Activated CD4-positive, alpha-beta memory T cell treated with anti-CD3 and anti-CD28 coated beads, Interleukin-2, amount 10 ng/mL, durations not matched to agents 7 days and 5 days (primary cell): ENCODE results near the gene PTPRB. TPM values are rescaled to one million over a fixed set of nuclear protein-coding genes. Genes with fewer than 3 reads are reported as not detected.

Experiments used
- CTCF ChIA-PET: fragments of 350-600 bp; sonication (Branson Sonifier 250); formaldehyde crosslinking; loops from one replicate; lab custom pipeline; 2021; ENCODE audit warnings: antibody characterized with exemption, inconsistent platforms; lab: Charles Lee
- POLR2A ChIA-PET: fragments of 350-600 bp; sonication (Branson Sonifier 250); formaldehyde crosslinking; loops from one replicate; lab custom pipeline; 2021; ENCODE audit warnings: antibody characterized with exemption; lab: Charles Lee
- DNase-seq: peaks from one replicate; pipeline ENCODE4 v3.0.0-alpha.2; 2020
- H3K27ac Mint-ChIP-seq: one replicate; pipeline ENCODE4 v1.8.0; 2021; ENCODE audit warnings: mild to moderate bottlenecking, mixed read lengths
- H3K27me3 Mint-ChIP-seq: one replicate; pipeline ENCODE4 v1.8.0; 2021; ENCODE audit warnings: mixed read lengths
- H3K36me3 Mint-ChIP-seq: one replicate; pipeline ENCODE4 v1.8.0; 2021; ENCODE audit warnings: low read depth, mixed read lengths
- H3K4me1 Mint-ChIP-seq: one replicate; pipeline ENCODE4 v1.8.0; 2021; ENCODE audit warnings: mixed read lengths
- H3K4me3 Mint-ChIP-seq: one replicate; pipeline ENCODE4 v1.8.0; 2021; ENCODE audit warnings: mild to moderate bottlenecking, mixed read lengths
- H3K9me3 Mint-ChIP-seq: one replicate; pipeline ENCODE4 v1.8.0; 2021; ENCODE audit warnings: mixed read lengths
- total RNA-seq, 2 experiments: library from RNA; stranded (reverse); gene quantifications; one replicate each; pipeline ENCODE4 v1.2.3, GENCODE V29; 2021

Gene PTPRB
- total RNA-seq: not detected

DNA sequence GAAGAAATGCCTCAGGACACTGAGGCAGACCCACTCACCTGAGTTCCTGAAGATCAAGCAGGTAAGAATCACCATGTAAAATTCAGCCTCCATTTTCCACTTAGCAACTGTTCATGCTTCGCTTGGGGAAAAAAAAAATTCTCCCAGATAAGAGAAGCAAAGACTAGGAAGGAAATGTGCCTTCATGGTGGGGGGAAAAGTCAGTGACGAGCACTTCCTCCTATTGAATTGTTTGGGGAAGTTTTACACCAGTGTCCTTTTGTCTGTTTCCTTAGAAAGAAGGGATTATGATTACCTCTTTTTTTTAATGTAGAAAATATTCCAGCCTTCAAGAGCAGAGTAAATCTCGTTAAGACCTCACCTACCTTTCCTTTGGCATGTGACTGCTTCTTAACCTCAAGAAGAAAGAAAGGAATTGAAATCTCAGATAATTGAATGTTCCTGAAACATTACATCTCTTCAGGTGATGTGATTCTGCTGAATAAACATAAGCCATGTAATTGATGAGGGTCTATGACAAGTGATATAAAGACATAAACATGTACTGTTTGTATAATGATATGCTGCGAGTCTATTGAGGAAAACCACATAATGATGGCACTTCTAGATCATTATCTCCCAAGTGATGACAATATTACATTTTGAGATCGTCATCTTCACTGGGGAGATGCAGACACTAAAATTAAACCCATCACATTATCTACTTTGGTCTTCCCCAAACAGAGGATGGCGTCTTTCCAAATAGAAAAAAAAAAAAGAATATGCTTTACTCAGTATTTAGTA is at the start of gene PTPRB:
TSS of gene PTPRB (minus strand) at position 127 of the 783 bp plus-strand sequence. CDS start at position 93, 34 bp downstream.
- Mint-ChIP-seq H3K27me3 (no peaks in the 10 kb centered on the region), H3K4me3 (no peak within 1 kb of the TSS), H3K4me1 (no peaks in the 10 kb centered on the region), H3K9me3 (no peaks in the 10 kb centered on the region), H3K27ac (no peak within 1 kb of the TSS), H3K36me3 (no peaks in the 10 kb centered on the region)
- DNase-seq: no peak
- ChIA-PET CTCF (no interaction called here), POLR2A (no interaction called here)

DNA sequence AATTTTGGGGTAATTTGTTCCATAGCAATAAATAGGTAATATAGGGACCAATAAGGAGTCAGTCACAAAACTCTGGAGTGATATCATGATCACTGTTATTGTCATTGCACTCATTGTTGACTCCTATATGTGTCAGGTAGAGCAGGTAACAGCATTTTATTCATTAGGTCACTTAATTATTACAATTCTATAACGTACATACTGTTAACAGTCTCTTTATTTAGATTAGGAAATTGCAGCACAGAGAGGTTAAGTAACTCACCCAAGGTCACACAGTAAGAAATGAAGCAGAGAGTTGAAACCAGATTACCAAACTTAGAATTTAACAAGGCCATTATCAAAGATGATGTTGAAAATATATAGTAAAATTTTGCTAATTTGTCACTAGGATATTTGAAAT is 49.7 kb upstream of the PTPRB start:
- H3K4me1 Mint-ChIP-seq: no peaks in the 10 kb centered on the region
- CTCF ChIA-PET: no interaction called here
- H3K4me3 Mint-ChIP-seq: no peak overlapping the region
- H3K27ac Mint-ChIP-seq: no peak overlapping the region
- H3K27me3 Mint-ChIP-seq: no peaks in the 10 kb centered on the region
- no peaks in the 10 kb centered on the region for H3K9me3 Mint-ChIP-seq
- DNase-seq: no peak
- POLR2A ChIA-PET: no interaction called here
- no peaks in the 10 kb centered on the region for H3K36me3 Mint-ChIP-seq

DNA sequence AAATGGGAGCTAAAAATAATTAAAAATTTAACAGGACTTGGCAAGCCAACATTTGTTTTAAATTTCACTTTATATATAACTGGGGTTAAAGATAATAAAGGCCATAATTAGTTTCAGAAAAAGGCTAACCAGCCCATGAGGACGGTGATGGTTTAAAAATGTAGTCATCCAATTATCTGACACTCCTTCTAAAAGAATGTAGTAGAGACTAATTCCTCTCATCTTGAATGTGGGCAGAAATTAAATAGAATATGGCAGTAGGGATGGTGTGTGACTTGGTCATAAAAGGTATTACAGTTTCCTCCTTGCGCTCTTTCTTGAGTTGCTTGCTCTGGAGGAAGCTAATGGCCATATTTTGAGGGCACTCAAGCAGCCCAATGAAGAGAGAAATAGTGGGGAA is 49.1 kb upstream of the PTPRB start:
- H3K36me3 Mint-ChIP-seq: no peaks in the 10 kb centered on the region
- H3K9me3 Mint-ChIP-seq: no peaks in the 10 kb centered on the region
- CTCF ChIA-PET: no interaction called here
- no peak for DNase-seq
- POLR2A ChIA-PET: no interaction called here
- no peaks in the 10 kb centered on the region for H3K4me1 Mint-ChIP-seq
- H3K4me3 Mint-ChIP-seq: no peak overlapping the region
- H3K27me3 Mint-ChIP-seq: no peaks in the 10 kb centered on the region
- H3K27ac Mint-ChIP-seq: no peak overlapping the region

DNA sequence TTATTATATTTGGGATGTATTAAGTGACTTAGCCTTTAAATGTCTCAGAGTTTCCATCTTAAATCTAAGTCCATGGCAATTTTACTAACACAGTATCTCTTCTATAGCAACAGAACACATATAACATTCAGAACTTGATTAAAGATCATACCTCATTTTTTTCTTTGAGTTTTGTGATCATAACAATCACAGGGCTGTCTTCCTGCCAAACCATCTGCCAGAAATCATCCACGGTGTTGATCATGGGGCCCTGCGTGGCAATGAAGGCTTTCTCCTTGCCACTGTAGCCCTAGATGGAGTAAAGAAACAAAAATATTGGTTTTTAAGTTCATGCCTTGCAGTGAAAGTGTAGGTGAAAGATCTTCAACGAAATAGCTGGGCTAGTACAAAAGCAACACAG is 46.7 kb upstream of the PTPRB start:
- no peak overlapping the region for H3K27ac Mint-ChIP-seq
- DNase-seq: no peak
- no peak overlapping the region for H3K4me3 Mint-ChIP-seq
- H3K9me3 Mint-ChIP-seq: no peaks in the 10 kb centered on the region
- H3K27me3 Mint-ChIP-seq: peaks cover 2% of the 10 kb centered on the region
- H3K36me3 Mint-ChIP-seq: no peaks in the 10 kb centered on the region
- ChIA-PET POLR2A (no interaction called here), CTCF (interaction anchor here (0.5 kb wide), 1 partner anchor 19 kb away, joined by 3 read pairs; no protein-coding TSS in a partner anchor)
- no peaks in the 10 kb centered on the region for H3K4me1 Mint-ChIP-seq

DNA sequence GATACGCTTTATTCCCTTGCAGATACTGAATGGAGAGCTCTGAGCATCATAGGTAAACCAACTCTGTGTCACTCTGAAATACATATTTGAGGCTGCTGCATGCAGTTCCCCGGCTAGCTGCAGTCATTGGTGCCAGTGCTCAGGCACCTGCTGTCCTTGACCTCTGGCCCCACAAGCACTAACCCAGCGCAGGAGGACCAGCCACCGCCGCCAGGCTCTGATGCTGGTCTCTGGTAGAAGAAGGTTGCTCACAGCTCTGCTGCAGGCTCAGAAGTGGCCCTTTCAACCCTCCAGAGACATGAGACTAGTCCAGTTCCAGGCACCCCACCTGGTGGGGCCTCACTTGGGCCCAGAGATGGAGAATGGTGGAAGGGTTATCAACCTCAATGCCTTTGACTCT is 34.5 kb upstream of the PTPRB start:
- Mint-ChIP-seq H3K4me1 (no peaks in the 10 kb centered on the region), H3K27me3 (peaks cover 2% of the 10 kb centered on the region), H3K9me3 (no peaks in the 10 kb centered on the region), H3K4me3 (no peak overlapping the region), H3K27ac (no peak overlapping the region), H3K36me3 (no peaks in the 10 kb centered on the region)
- POLR2A ChIA-PET: no interaction called here
- CTCF ChIA-PET: no interaction called here
- DNase-seq: no peak

DNA sequence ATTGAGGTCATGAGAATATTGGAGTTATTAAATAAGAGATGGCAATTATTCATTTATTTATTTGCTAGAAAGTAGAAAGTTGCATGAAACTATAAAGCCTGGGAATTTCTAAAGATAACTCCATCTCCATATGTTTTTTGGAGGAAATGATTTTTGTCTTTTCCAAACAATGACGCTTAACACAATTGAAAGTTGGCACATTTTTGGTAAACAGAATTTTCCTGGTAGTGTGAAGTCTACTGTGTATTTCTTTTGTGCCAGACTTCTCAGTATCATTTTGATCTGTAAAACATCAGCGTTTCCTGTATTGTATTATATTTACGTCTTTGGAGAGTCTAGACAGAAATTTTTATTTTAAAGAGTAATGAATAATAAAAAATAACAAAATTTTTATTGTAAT is 33.7 kb upstream of the PTPRB start:
- Mint-ChIP-seq H3K4me1 (no peaks in the 10 kb centered on the region), H3K27me3 (no peaks in the 10 kb centered on the region)
- CTCF ChIA-PET: no interaction called here

DNA sequence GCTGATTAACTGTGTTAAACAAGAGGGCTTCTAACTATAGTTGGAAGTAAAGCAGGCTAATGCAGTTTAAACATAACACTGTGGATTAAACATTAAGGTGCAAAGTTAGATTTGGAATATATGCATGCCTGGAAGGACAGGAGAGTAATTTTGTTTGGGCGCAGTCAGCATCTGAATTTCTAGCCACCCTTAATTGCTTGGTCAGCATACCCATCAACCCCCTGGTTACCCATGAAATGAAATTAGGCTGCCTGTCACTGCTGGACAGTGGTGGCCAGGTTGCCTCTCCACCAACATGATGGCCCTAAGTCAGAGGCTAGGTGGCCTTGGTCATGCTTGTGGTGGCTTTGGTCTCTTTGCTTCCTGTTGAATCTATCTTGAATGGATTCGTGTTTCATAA is 30.0 kb upstream of the PTPRB start:
- no peak for DNase-seq
- H3K4me1 Mint-ChIP-seq: no peaks in the 10 kb centered on the region
- H3K27ac Mint-ChIP-seq: no peak overlapping the region
- no peaks in the 10 kb centered on the region for H3K9me3 Mint-ChIP-seq
- no peak overlapping the region for H3K4me3 Mint-ChIP-seq
- ChIA-PET CTCF (no interaction called here), POLR2A (no interaction called here)
- H3K27me3 Mint-ChIP-seq: no peaks in the 10 kb centered on the region
- H3K36me3 Mint-ChIP-seq: no peaks in the 10 kb centered on the region

More for the DNA sequence above, 33.7 kb upstream of the PTPRB start:
- DNase-seq: no peak
- POLR2A ChIA-PET: no interaction called here
- Mint-ChIP-seq H3K36me3 (no peaks in the 10 kb centered on the region), H3K4me3 (no peak overlapping the region), H3K27ac (no peak overlapping the region), H3K9me3 (no peaks in the 10 kb centered on the region)

DNA sequence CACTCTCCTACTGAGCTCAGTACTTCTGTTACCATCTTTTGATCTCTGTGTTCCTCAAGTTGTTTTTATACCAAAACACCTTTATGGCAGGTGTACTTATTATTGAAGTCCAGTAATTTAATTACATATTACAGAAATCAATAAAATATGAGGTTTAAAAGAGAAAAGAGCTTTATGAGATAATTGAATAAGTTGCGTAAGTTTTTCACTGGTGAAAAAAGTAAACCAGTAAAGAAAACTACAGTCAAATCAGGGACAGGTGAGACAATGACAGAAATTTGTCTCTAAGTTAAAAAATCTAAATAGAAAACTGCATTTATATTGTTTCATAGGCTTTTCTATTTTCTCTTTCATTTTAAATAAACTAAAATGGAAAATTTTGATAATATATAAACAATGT is 29.1 kb upstream of the PTPRB start:
- POLR2A ChIA-PET: no interaction called here
- Mint-ChIP-seq H3K27ac (no peak overlapping the region), H3K36me3 (no peaks in the 10 kb centered on the region), H3K4me1 (peaks cover 5% of the 10 kb centered on the region), H3K9me3 (no peaks in the 10 kb centered on the region), H3K4me3 (no peak overlapping the region), H3K27me3 (no peaks in the 10 kb centered on the region)
- CTCF ChIA-PET: interaction anchor here (1.1 kb wide), 1 partner anchor 76 kb away, joined by 3 read pairs; no protein-coding TSS in a partner anchor
- DNase-seq: no peak

DNA sequence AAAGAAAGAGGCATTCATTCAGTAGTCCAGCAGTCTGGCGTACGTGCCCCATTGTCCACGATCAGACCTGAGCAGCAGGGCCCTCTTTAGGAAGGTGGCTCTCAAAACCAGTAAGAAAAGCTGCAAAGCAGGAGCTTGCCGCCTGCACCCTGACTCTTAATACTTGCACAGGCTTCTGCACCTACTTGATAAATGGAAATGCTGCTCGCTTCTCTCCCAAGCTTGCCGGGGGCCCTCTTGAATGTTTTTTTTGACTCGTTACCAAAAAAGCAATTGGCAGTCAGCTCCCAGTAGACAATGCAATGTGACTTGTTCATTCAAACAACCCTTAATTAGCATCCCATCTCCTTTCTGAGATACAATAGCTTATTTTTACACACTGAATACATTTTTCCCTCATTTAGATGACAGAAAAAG is 27.2 kb upstream of the PTPRB start:
- DNase-seq: no peak
- Mint-ChIP-seq H3K4me3 (no peak overlapping the region), H3K27me3 (no peaks in the 10 kb centered on the region), H3K4me1 (peaks cover 12% of the 10 kb centered on the region), H3K36me3 (no peaks in the 10 kb centered on the region), H3K27ac (no peak overlapping the region), H3K9me3 (no peaks in the 10 kb centered on the region)
- ChIA-PET POLR2A (interaction anchor here (0.5 kb wide), 1 partner anchor 1814 kb away, joined by 4 read pairs; no protein-coding TSS in a partner anchor), CTCF (interaction anchor here (0.7 kb wide), 2 partner anchors 20 to 757 kb away, joined by 3 to 5 read pairs; no protein-coding TSS in a partner anchor)

DNA sequence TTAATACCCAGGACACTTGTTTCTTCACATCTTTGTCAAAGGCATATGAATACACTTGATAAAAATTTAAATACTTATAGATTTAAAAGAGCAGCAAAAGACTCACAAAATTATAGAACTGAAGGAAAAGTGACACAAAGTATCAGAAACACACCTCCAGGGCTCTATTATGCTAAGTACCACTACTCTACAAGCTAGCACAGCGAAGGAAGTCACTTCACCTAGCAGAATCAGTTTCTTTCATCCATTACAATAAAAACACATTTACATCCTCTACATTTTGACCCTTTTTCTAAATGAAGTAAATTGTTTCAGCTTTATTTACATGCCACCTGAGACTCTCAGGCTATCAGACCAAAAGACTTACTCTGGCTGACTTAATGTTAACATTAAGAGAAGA is 26.6 kb upstream of the PTPRB start:
- H3K36me3 Mint-ChIP-seq: no peaks in the 10 kb centered on the region
- H3K4me3 Mint-ChIP-seq: no peak overlapping the region
- H3K9me3 Mint-ChIP-seq: no peaks in the 10 kb centered on the region
- CTCF ChIA-PET: no interaction called here
- no peak overlapping the region for H3K27ac Mint-ChIP-seq
- POLR2A ChIA-PET: no interaction called here
- DNase-seq: no peak
- H3K27me3 Mint-ChIP-seq: no peaks in the 10 kb centered on the region
- H3K4me1 Mint-ChIP-seq: peaks cover 12% of the 10 kb centered on the region

DNA sequence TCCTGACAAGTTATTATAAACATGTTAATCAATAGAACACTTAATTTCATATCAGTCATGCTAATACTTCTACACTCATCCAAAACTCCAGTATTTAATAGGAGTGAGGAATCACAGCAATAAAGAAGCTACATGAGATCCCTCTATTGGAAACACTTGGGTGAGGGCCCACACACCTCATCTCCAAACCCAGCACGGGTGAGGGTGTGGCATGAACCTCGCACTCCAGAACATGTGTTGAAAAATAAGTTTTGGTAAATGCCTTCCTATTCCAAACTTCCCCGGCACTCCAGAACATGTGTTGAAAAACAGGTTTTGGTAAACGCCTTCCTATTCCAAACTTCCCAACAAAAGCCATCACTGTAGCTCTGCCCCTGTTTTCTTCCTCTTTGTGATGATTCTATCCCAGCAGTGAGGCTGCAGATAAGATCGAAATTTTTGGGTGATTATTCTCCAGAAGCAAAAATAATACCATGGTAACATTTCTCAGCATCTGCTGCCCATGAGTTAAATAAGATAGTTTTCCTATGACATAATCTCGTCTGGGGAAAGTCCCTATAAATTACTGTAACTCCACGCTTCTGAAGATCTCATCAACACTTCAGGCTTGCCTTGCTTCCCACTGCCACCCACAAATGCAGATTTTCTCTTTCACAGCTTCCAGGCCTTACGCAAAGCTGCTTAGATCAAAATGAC is 24.4 kb upstream of the PTPRB start:
- DNase-seq: no peak
- no peak overlapping the region for H3K4me3 Mint-ChIP-seq
- POLR2A ChIA-PET: no interaction called here
- H3K9me3 Mint-ChIP-seq: no peaks in the 10 kb centered on the region
- H3K27me3 Mint-ChIP-seq: peaks cover 2% of the 10 kb centered on the region
- H3K27ac Mint-ChIP-seq: no peak overlapping the region
- CTCF ChIA-PET: no interaction called here
- H3K36me3 Mint-ChIP-seq: no peaks in the 10 kb centered on the region
- H3K4me1 Mint-ChIP-seq: peaks cover 12% of the 10 kb centered on the region

DNA sequence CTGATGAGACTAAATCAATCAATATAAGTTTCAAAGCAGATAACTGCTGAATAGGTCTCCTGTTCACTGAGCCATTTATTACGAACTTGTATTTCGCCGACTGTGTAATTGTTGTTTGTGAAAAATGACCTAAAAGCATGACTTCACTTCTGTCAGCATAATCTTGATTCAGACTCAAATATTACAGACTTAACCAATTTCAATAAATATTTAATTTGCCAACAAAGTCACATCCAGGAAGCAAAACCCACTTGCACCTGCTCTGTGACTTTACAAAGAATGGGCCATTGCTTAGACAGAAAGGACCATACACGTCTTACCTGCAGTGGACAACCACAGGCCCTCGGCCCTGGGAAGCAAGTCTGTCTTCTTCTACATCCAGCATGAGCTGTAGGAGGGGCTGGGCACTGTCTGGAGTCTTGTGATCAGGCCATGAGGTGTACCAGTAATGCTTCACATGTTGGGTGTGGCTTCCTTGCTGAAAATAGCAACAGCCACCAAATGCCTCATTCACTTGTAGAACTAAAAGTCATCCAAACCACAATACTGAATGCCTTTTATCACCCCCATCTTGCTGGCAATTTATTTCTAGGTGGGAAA is 23.5 kb upstream of the PTPRB start:
- Mint-ChIP-seq H3K4me3 (no peak overlapping the region), H3K9me3 (no peaks in the 10 kb centered on the region), H3K36me3 (no peaks in the 10 kb centered on the region), H3K4me1 (peaks cover 12% of the 10 kb centered on the region), H3K27ac (no peak overlapping the region), H3K27me3 (peaks cover 2% of the 10 kb centered on the region)
- DNase-seq: no peak
- POLR2A ChIA-PET: no interaction called here
- CTCF ChIA-PET: no interaction called here

DNA sequence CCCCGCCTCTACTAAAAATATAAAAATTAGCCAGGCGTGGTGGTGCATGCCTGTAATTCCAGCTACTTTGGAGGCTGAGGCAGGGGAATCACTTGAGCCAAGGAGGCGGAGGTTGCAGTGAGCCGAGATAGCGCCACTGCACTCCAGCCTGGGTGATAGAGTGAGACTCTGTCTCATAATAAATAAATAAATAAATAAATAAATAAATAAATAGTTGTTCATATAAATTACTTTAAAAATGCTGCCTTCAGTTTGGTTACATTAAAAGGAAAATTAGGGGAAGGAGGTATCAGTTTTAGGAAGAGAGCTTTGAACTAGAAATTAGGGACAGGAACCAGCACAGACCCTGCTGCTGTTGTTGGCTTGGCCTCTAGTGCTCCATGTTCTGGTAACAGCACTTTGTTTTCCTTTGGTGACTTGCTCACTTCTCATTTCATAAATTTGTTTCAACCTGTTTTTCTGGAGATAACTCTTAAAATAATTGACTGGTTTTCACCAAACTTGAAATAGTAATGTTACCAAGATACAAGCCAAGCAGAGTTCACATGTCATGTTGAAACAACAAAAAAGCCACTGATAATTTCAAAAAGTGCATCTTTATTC is 22.9 kb upstream of the PTPRB start:
- ChIA-PET CTCF (interaction anchor here (1.3 kb wide), 1 partner anchor 9 kb away, joined by 6 read pairs; no protein-coding TSS in a partner anchor), POLR2A (no interaction called here)
- no peak overlapping the region for H3K4me3 Mint-ChIP-seq
- H3K4me1 Mint-ChIP-seq: peaks cover 12% of the 10 kb centered on the region
- no peak for DNase-seq
- H3K27ac Mint-ChIP-seq: no peak overlapping the region
- peaks cover 2% of the 10 kb centered on the region for H3K27me3 Mint-ChIP-seq
- no peaks in the 10 kb centered on the region for H3K9me3 Mint-ChIP-seq
- no peaks in the 10 kb centered on the region for H3K36me3 Mint-ChIP-seq
